Neural cell (in vitro differentiated cells): ENCODE data around the gene MSI1. TPM values are rescaled to one million over a fixed set of nuclear protein-coding genes. Genes with fewer than 3 reads are reported as not detected.

Experiments
- H2AFZ ChIP-seq: fragments of 200-600, 300-800 bp; sonication (generic), shearing (Covaris generic); 2 replicates; pipeline ENCODE4 v1.6.0; 2014; ENCODE audit warnings: low read depth, mild to moderate bottlenecking, antibody characterized with exemption, low read length, moderate library complexity
- H3F3A ChIP-seq: fragments of 200-600 bp; shearing (Covaris generic); 2 replicates; pipeline ENCODE4 v1.6.1; 2016; ENCODE audit warnings: mild to moderate bottlenecking, moderate library complexity, mixed read lengths, antibody characterized with exemption, low read length; ENCODE audit not compliant: insufficient read depth, poor library complexity, severe bottlenecking
- H3K27ac ChIP-seq: fragments of 200-600, 300-800 bp; sonication (generic), shearing (Covaris generic); 2 replicates; pipeline ENCODE4 v1.5.1; 2014; ENCODE audit warnings: mild to moderate bottlenecking, low read length, moderate library complexity
- H3K27me3 ChIP-seq: fragments of 300-800, 200-600 bp; sonication (generic), shearing (Covaris generic); 2 replicates; pipeline ENCODE4 v1.6.0; 2014; ENCODE audit warnings: mild to moderate bottlenecking, low read depth, low read length, moderate library complexity; ENCODE audit not compliant: insufficient read depth
- H3K36me3 ChIP-seq: fragments of 300-800, 200-600 bp; sonication (generic), shearing (Covaris generic); 2 replicates; pipeline ENCODE4 v1.5.1; 2014; ENCODE audit warnings: mild to moderate bottlenecking, antibody characterized with exemption, low read length, moderate library complexity; ENCODE audit not compliant: insufficient read depth
- H3K4me2 ChIP-seq: fragments of 300-800, 200-600 bp; sonication (generic), shearing (Covaris generic); 2 replicates; pipeline ENCODE4 v1.6.0; 2014; ENCODE audit warnings: mild to moderate bottlenecking, low read length
- H3K4me3 ChIP-seq: fragments of 300-800, 200-600 bp; sonication (generic), shearing (Covaris generic); 2 replicates; pipeline ENCODE4 v1.5.1; 2014; ENCODE audit warnings: mild to moderate bottlenecking, low read length, moderate library complexity
- H3K79me2 ChIP-seq: fragments of 200-600 bp; shearing (Covaris generic); replicated peaks from 2 replicates; pipeline ENCODE4 v1.6.0; 2014; ENCODE audit warnings: mild to moderate bottlenecking, low read length, moderate library complexity; ENCODE audit not compliant: insufficient read depth
- H3K9ac ChIP-seq: fragments of 300-800, 200-600 bp; sonication (generic), shearing (Covaris generic); 2 replicates; pipeline ENCODE4 v1.6.1; 2016; ENCODE audit warnings: mild to moderate bottlenecking, low read length, mixed read lengths
- H3K9me2 ChIP-seq: fragments of 200-600 bp; shearing (Covaris generic); 2 replicates; pipeline ENCODE4 v1.6.1; 2016; ENCODE audit warnings: mild to moderate bottlenecking, low read length, mixed read lengths; ENCODE audit not compliant: insufficient read depth
- H3K9me3 ChIP-seq: fragments of 200-600, 300-800 bp; sonication (generic), shearing (Covaris generic); 2 replicates; pipeline ENCODE4 v1.6.1; 2016; ENCODE audit warnings: mild to moderate bottlenecking, mixed run types, low read length, moderate library complexity, mixed read lengths
- H4K20me1 ChIP-seq: fragments of 200-600 bp; shearing (Covaris generic); 2 replicates; pipeline ENCODE4 v1.6.1; 2016; ENCODE audit warnings: mild to moderate bottlenecking, mixed run types; ENCODE audit not compliant: insufficient read depth
- CTCF ChIP-seq: fragments of 450-650 bp; IDR thresholded peaks from 2 replicates; pipeline ENCODE4 v1.5.1; 2014; ENCODE audit warnings: antibody characterized with exemption, mild to moderate bottlenecking, moderate library complexity; ENCODE audit not compliant: poor library complexity, severe bottlenecking
- EP300 ChIP-seq: fragments of 450-650 bp; conservative IDR thresholded peaks from 2 replicates; pipeline ENCODE4 v1.6.1; 2014; ENCODE audit warnings: antibody characterized with exemption, mild to moderate bottlenecking, moderate library complexity; ENCODE audit not compliant: poor library complexity, severe bottlenecking
- EZH2 ChIP-seq: fragments of 200-600, 300-800 bp; shearing (Covaris generic), sonication (generic); IDR thresholded peaks from 2 replicates; pipeline ENCODE4 v1.6.1; 2014; ENCODE audit warnings: antibody characterized with exemption, low read length, borderline replicate concordance, mild to moderate bottlenecking; ENCODE audit not compliant: insufficient read depth, poor library complexity, severe bottlenecking
- MXI1 ChIP-seq: fragments of 450-650 bp; conservative IDR thresholded peaks from 2 replicates; pipeline ENCODE4 v1.6.1; 2014; ENCODE audit warnings: antibody characterized with exemption, mild to moderate bottlenecking; ENCODE audit not compliant: poor library complexity, severe bottlenecking
- POLR2AphosphoS5 ChIP-seq: IDR thresholded peaks from 2 replicates; pipeline ENCODE4 v1.6.1; 2012
- RAD21 ChIP-seq: fragments of 450-650 bp; conservative IDR thresholded peaks from 2 replicates; pipeline ENCODE4 v1.6.1; 2014; ENCODE audit warnings: antibody characterized with exemption, mild to moderate bottlenecking, moderate library complexity
- REST ChIP-seq: IDR thresholded peaks from 2 replicates; pipeline ENCODE4 v1.6.1; 2012; ENCODE audit warnings: borderline replicate concordance
- SMC3 ChIP-seq: fragments of 450-650 bp; conservative IDR thresholded peaks from 2 replicates; pipeline ENCODE4 v1.6.1; 2014; ENCODE audit warnings: antibody characterized with exemption, mild to moderate bottlenecking, moderate library complexity; ENCODE audit not compliant: poor library complexity
- TAF1 ChIP-seq: IDR thresholded peaks from 2 replicates; pipeline ENCODE4 v1.6.1; 2012; ENCODE audit warnings: low read depth
- polyA plus RNA-seq: library from polyadenylated mRNA; depleted of rRNA; stranded (reverse); fragments of >200 nt; gene quantifications from 2 replicates; pipeline ENCODE4 v1.2.3, GENCODE V29; 2014

The MSI1 gene
- polyA plus RNA-seq, 1 donor from 2014 or later: 7.5 TPM

- Histone ChIP-seq H3F3A (no peaks in the 10 kb centered on the region), H3K27ac (no peak overlapping the region), H2AFZ (no peak overlapping the region), H3K36me3 (no peaks in the 10 kb centered on the region), H3K9me3 (no peaks in the 10 kb centered on the region), H3K27me3 (no peaks in the 10 kb centered on the region), H3K4me2 (no peak overlapping the region), H4K20me1 (no peaks in the 10 kb centered on the region), H3K9me2 (no peaks in the 10 kb centered on the region), H3K9ac (no peak overlapping the region), H3K4me3 (no peak overlapping the region), H3K79me2 (peaks cover 8% of the 10 kb centered on the region)
- TF ChIP-seq REST (no peak), MXI1 (no peak), EP300 (no peak), CTCF (no peak), TAF1 (no peak), EZH2 (no peak), POLR2AphosphoS5 (no peak), RAD21 (no peak), SMC3 (no peak)
Observed at GRCh38 chr12:120373683-120374082, 4.7 kb upstream of the MSI1 start.

DNA sequence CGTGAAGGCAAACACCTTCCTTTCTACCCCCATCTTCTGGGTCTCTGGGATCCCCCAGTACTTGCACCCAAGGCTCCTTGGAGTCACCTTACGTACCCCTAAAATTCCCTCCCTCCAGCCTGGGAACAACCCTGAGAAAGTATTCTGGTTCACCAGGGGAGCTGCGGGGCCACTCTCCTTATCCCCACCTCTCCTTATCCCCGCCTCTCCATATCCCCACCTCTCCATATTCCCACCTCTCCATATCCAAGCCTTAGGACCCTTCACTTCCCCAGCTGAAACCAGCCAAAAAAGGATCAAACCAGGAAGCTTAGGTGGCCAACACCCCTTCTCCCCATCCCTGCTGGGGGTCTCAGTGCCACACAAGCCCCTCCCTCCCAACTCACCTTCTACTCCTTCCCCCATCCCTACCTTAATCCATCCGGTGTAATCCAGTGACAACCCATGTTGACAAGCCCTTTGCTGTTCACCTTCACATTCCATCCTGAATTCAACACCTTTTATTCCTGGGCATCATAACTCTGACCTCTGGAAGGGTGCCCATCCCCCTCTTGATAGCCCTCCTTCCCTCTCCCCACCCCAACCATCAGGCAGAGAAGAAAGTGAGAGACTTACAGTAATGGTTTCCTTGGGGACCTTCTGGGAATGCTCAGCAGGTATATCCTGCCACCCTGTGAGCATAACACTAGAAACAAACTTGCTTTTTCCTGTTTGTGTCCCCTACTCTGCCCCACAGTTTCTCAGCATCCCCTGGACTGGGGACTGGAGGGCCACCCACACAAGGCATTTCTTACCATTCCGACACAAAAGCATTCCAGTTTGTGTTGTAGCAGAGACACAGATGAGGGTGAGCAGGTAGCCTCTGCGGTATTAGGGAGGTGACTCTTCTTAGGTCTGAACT is 1.6 kb upstream of the MSI1 start:
- H3K9me3 ChIP-seq: no peaks in the 10 kb centered on the region
- H4K20me1 ChIP-seq: no peaks in the 10 kb centered on the region
- peak overlapping the region; percentile 85 for H3K4me2 ChIP-seq
- peaks cover 6% of the 10 kb centered on the region for H3F3A ChIP-seq
- H3K9me2 ChIP-seq: no peaks in the 10 kb centered on the region
- peaks cover 31% of the 10 kb centered on the region for H3K79me2 ChIP-seq
- peak overlapping the region; percentile 91 for H3K9ac ChIP-seq
- no peaks in the 10 kb centered on the region for H3K27me3 ChIP-seq
- TF ChIP-seq MXI1 (no peak), CTCF (no peak), SMC3 (no peak), RAD21 (no peak)
- H3K4me3 ChIP-seq: peak overlapping the region; percentile 78
- H2AFZ ChIP-seq: no peak overlapping the region
- no peaks in the 10 kb centered on the region for H3K36me3 ChIP-seq
- H3K27ac ChIP-seq: no peak overlapping the region
